GM10248 (cell line): ENCODE results near the gene CLDN20.

ENCODE experiments used
- CTCF ChIA-PET: fragments of 300-600 bp; sonication (Branson Sonifier 250); formaldehyde crosslinking; extraction: SDS; loops from one replicate; lab custom pipeline; 2021; ENCODE audit warnings: antibody characterized with exemption; lab: Yijun Ruan, JAX
- POLR2A ChIA-PET: fragments of 350-650 bp; sonication (Branson Sonifier 250); formaldehyde crosslinking; extraction: SDS; loops from one replicate; lab custom pipeline; 2020; ENCODE audit warnings: antibody characterized with exemption; lab: Yijun Ruan, JAX
- DNase-seq: peaks from one replicate; pipeline ENCODE4 v3.0.0; 2012; ENCODE audit errors: extremely low spot score
- TF ChIP-seq, protein P1 (sequence below): IDR thresholded peaks from 2 replicates; pipeline ENCODE4 v1.5.1; 2012; ENCODE audit warnings: mild to moderate bottlenecking, low read depth; ENCODE audit errors: extremely low read depth, missing control alignments, control extremely low read depth

Gene CLDN20

GRCh38 chr6:155241966-155242365, 21.8 kb upstream of the CLDN20 start:
- POLR2A ChIA-PET = no interaction called here
- no peak for DNase-seq
- TF ChIP-seq, protein P1, sequence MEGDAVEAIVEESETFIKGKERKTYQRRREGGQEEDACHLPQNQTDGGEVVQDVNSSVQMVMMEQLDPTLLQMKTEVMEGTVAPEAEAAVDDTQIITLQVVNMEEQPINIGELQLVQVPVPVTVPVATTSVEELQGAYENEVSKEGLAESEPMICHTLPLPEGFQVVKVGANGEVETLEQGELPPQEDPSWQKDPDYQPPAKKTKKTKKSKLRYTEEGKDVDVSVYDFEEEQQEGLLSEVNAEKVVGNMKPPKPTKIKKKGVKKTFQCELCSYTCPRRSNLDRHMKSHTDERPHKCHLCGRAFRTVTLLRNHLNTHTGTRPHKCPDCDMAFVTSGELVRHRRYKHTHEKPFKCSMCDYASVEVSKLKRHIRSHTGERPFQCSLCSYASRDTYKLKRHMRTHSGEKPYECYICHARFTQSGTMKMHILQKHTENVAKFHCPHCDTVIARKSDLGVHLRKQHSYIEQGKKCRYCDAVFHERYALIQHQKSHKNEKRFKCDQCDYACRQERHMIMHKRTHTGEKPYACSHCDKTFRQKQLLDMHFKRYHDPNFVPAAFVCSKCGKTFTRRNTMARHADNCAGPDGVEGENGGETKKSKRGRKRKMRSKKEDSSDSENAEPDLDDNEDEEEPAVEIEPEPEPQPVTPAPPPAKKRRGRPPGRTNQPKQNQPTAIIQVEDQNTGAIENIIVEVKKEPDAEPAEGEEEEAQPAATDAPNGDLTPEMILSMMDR = no peak
- CTCF ChIA-PET = interaction anchor here (1.0 to 3.3 kb wide), 2 partner anchors 27 to 64 kb away, joined by 3 to 25 read pairs; no protein-coding TSS in a partner anchor

DNA sequence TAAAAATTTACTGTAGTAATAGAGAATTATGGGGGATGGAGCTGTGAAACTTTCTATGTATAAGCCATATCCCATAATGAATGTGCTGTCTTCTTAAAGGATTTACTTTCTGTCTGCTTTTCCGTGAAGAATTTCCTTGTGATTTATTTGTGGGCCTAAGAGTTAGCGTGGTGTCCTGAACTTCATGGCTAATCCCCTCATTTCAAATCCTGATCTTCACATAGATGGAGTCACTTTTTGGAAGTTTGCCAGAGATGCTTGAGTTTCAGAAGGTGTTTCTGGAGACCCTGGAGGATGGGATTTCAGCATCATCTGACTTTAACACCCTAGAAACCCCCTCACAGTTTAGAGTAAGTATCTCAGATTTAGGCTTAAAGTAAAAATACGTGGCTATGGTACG, 19.4 kb upstream of the CLDN20 start:
- ChIA-PET POLR2A (interaction anchor here (0.7 kb wide), 1 partner anchor 990 kb away, joined by 8 read pairs; no protein-coding TSS in a partner anchor), CTCF (interaction anchor here (1.6 to 5.7 kb wide), 2 partner anchors 8 to 67 kb away, joined by 9 to 38 read pairs; no protein-coding TSS in a partner anchor)
- TF ChIP-seq, protein P1 = no peak
- DNase-seq = no peak

GRCh38 chr6:155245193-155245592, 18.6 kb upstream of the CLDN20 start:
- CTCF ChIA-PET = interaction anchor here (1.1 to 5.7 kb wide), 4 partner anchors 9 to 315 kb away, joined by 3 to 71 read pairs (median 21); no protein-coding TSS in a partner anchor
- TF ChIP-seq, protein P1 = no peak
- DNase-seq = no peak
- POLR2A ChIA-PET = interaction anchor here (0.6 kb wide), 1 partner anchor 67 kb away, joined by 3 read pairs; no protein-coding TSS in a partner anchor

GRCh38 chr6:155245831-155246230, 18.0 kb upstream of the CLDN20 start:
- TF ChIP-seq, protein P1 = no peak
- DNase-seq = no peak
- POLR2A ChIA-PET = interaction anchor here (0.6 kb wide), 1 partner anchor 67 kb away, joined by 3 read pairs; no protein-coding TSS in a partner anchor
- CTCF ChIA-PET = interaction anchor here (0.8 to 5.7 kb wide), 7 partner anchors 10 to 316 kb away, joined by 3 to 71 read pairs (median 4); no protein-coding TSS in a partner anchor

DNA sequence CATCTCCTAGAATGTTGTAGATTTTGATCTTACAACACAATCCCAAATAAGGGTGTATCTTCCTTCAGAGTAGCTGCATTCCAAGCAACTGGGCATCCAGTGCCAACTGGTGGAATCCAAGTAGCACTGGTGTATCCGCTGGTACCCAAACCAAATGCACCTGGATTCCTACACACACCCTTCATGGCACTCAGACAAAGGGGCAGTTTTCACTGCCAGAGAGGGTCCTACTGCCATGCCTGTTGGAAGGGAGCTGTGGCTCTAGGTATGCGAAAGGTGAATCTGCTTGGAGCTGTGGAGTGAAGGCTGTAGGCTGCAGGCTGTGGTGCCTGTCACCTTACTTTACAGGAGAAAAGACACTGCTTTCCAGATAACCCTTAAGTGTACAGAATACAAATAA, 17.0 kb upstream of the CLDN20 start:
- no peak for DNase-seq
- TF ChIP-seq, protein P1 = no peak
- CTCF ChIA-PET = interaction anchor here (1.5 to 5.7 kb wide), 12 partner anchors 11 to 571 kb away, joined by 3 to 71 read pairs (median 9); no protein-coding TSS in a partner anchor
- POLR2A ChIA-PET = no interaction called here

DNA sequence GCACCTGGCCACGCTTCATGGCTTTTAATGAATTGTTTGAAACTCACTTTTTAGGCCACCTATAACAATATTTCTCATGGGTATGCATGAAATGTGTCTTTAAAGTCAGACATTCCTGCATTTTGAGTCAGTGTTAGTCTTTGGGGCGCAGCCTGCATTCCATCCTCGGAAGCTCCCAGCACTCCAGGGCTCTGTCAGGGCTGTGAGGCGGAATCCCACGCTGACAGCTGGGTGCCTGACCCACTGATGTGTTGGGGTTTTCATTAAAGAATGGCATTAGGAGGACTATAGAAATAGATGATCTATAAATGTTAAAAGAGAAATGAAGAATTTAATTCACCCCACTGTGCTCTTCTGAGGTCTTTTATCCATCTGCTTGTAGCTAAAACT, 16.2 kb upstream of the CLDN20 start:
- TF ChIP-seq, protein P1 = no peak
- no peak for DNase-seq
- CTCF ChIA-PET = interaction anchor here (0.7 to 5.7 kb wide), 23 partner anchors 11 to 572 kb away, joined by 3 to 71 read pairs (median 7); no protein-coding TSS in a partner anchor
- POLR2A ChIA-PET = no interaction called here
